Kidney (tissue), 14 donors: ENCODE measurements around the gene FGD2. TPM values are rescaled to one million over a fixed set of nuclear protein-coding genes. Genes with fewer than 3 reads are reported as not detected.
"Not testable (repeated sequence)": the region's sequence is repeated elsewhere in the genome, so short reads cannot be mapped to it uniquely, and the experiment has no call there.

Experiments used
- DNase-seq, 5 donors: peaks; one replicate each; pipeline ENCODE4 v3.0.0-alpha.2; 2013 to 2020
- FAIRE-seq: peaks from 2 replicates; lab custom pipeline; 2012; peaks lifted over from hg19 to GRCh38; lab: Jason Lieb, UNC
- H3K27ac ChIP-seq, 2 donors: one replicate each; pipeline ENCODE4 v1.7.0; 2013; ENCODE audit warnings: low read depth in 2 of 2, low read length in 2 of 2, inconsistent platforms in 1 of 2
- H3K27me3 ChIP-seq: one replicate; pipeline ENCODE4 v1.7.1; 2013; ENCODE audit warnings: low read length, inconsistent platforms; ENCODE audit not compliant: control insufficient read depth, insufficient read depth
- H3K36me3 ChIP-seq, 3 donors: one replicate each; pipeline versions ENCODE4 v1.7.0 to v1.7.1; 2013; ENCODE audit warnings: low read length in 3 of 3, control low read depth in 1 of 3, inconsistent platforms in 1 of 3; ENCODE audit not compliant: insufficient read depth in 3 of 3, control insufficient read depth in 2 of 3
- H3K4me1 ChIP-seq, 3 donors: one replicate each; pipeline versions ENCODE4 v1.7.0 to v1.7.1; 2013; ENCODE audit warnings: low read length in 3 of 3, inconsistent platforms in 1 of 3, low read depth in 1 of 3; ENCODE audit not compliant: control insufficient read depth in 2 of 3, insufficient read depth in 2 of 3
- H3K4me3 ChIP-seq, 3 donors: one replicate each; pipeline versions ENCODE4 v1.7.0 to v1.8.1; 2013; ENCODE audit warnings: low read length in 3 of 3, control low read depth in 1 of 3, inconsistent platforms in 1 of 3
- H3K9ac ChIP-seq, 3 donors: one replicate each; pipeline versions ENCODE4 v1.7.0 to v1.7.1; 2013; ENCODE audit warnings: low read length in 3 of 3, control low read depth in 1 of 3, inconsistent platforms in 1 of 3
- H3K9me3 ChIP-seq, 3 donors: one replicate each; pipeline versions ENCODE4 v1.7.0 to v1.7.1; 2013; ENCODE audit warnings: low read length in 3 of 3, control low read depth in 1 of 3, inconsistent platforms in 1 of 3; ENCODE audit not compliant: control insufficient read depth in 2 of 3, insufficient read depth in 1 of 3
- intact Hi-C: fragments of 100-400 bp; cut with DNase I; formaldehyde crosslinking; loops from one replicate; pipeline ENCODE4 v1.11.1; 2022
- polyA plus RNA-seq: library from polyadenylated mRNA; stranded (reverse); fragments of 350-450 nt; fragmentation: Illumina TruSeq; extraction: RNeasy Lipid Tissue Mini Kit (QIAGEN cat#74804); gene quantifications from one replicate; pipeline ENCODE4 v1.2.3, GENCODE V29; 2014; ENCODE audit warnings: low read depth, low replicate concordance; ENCODE audit not compliant: insufficient read depth
- total RNA-seq: library from RNA; stranded (reverse); fragmentation: NEBNext Ultra II Directional; extraction: Animal tissue kit (Norgen Biotek cat#: 25700); gene quantifications from one replicate; pipeline ENCODE4 v1.2.1, GENCODE V29; 2021
- TF ChIP-seq, protein P1 (sequence below): IDR thresholded peaks from 3 replicates; pipeline ENCODE4 v1.5.1; 2012; ENCODE audit warnings: mild to moderate bottlenecking, moderate library complexity, borderline replicate concordance; ENCODE audit not compliant: insufficient read depth; ENCODE audit errors: extremely low read depth
- donor health status: control.
- donor health status: control.
- donor health status: control.
- donor health status: control.
- donor health status: control.
- donor health status: DM: yes; HTN: yes; CAD: no.
- donor health status: Normal renal cell carcinoma (clear cell type).

Gene FGD2
- total and polyA plus RNA-seq, 2 donors from 2014 or later, result 0.97 to 49.5 TPM

DNA sequence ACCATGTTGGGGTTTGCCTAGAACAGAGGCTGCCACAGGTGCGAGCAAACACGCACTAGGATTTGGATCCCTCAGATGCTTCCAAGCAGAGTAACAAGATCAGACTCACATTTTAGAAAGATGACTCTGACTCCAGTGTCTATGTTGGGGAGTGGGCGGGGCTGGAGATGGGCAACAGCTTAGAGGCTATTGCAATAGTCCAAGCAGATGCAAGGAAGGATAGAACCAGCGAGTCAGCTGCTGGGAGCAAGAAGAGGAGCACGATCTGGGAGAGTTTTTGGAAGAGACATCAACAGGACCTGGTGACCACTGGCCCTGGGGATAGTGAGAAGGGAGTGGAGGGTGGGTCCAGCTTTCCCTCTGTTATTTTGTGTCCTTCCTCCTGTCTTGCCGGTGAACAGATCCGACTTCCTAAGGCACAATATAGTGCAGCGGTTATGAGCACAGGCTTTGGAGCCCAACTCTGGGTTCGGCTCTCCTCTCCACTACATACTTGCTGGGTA, 52.7 kb downstream of the FGD2 start:
- Histone ChIP-seq H3K9ac (no peak overlapping the region), H3K4me3 (no peak overlapping the region), H3K27me3 (no peaks in the 10 kb centered on the region), H3K36me3 (no peaks in the 10 kb centered on the region), H3K27ac (no peak overlapping the region), H3K9me3 (no peaks in the 10 kb centered on the region), H3K4me1 (peaks cover 0 to 20% (median 6%) of the 10 kb centered on the region in 3 donors)
- TF ChIP-seq, protein P1, sequence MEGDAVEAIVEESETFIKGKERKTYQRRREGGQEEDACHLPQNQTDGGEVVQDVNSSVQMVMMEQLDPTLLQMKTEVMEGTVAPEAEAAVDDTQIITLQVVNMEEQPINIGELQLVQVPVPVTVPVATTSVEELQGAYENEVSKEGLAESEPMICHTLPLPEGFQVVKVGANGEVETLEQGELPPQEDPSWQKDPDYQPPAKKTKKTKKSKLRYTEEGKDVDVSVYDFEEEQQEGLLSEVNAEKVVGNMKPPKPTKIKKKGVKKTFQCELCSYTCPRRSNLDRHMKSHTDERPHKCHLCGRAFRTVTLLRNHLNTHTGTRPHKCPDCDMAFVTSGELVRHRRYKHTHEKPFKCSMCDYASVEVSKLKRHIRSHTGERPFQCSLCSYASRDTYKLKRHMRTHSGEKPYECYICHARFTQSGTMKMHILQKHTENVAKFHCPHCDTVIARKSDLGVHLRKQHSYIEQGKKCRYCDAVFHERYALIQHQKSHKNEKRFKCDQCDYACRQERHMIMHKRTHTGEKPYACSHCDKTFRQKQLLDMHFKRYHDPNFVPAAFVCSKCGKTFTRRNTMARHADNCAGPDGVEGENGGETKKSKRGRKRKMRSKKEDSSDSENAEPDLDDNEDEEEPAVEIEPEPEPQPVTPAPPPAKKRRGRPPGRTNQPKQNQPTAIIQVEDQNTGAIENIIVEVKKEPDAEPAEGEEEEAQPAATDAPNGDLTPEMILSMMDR, result no peak
- DNase-seq (no peak), FAIRE-seq (no peak)
- intact Hi-C loops, result loop anchor here (10.0 kb wide), 1 partner anchor 117 kb away; the partner anchor contains the start of gene PIM1

DNA sequence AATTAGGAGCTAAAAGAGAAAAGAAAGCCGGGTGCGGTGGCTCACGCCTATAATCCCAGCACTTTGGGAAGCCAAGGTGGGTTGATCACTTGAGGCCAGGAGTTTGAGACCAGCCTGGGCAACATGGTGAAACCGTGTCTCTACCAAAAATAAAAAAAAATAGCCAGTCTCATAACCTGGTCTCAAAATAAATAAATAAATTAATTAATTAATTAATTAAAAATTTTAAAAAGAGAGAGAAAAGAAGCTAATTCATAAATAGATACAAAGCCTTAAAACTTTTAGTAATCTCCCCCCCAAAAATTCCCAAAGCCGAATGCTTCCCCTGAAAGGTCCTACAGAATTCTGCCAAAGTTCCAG, 53.5 kb downstream of the FGD2 start:
- not testable (repeated sequence) for H3K36me3 ChIP-seq, H3K27me3 ChIP-seq, H3K9ac ChIP-seq, H3K4me3 ChIP-seq, FAIRE-seq, H3K9me3 ChIP-seq, DNase-seq
- H3K4me1 ChIP-seq, result peaks cover 0 to 20% (median 6%) of the 10 kb centered on the region in 3 donors
- intact Hi-C loops, result loop anchor here (10.0 kb wide), 1 partner anchor 116 kb away; the partner anchor contains the start of gene PIM1
- peak overlapping the region in 1 of 2 donors; percentile 72 for H3K27ac ChIP-seq

DNA sequence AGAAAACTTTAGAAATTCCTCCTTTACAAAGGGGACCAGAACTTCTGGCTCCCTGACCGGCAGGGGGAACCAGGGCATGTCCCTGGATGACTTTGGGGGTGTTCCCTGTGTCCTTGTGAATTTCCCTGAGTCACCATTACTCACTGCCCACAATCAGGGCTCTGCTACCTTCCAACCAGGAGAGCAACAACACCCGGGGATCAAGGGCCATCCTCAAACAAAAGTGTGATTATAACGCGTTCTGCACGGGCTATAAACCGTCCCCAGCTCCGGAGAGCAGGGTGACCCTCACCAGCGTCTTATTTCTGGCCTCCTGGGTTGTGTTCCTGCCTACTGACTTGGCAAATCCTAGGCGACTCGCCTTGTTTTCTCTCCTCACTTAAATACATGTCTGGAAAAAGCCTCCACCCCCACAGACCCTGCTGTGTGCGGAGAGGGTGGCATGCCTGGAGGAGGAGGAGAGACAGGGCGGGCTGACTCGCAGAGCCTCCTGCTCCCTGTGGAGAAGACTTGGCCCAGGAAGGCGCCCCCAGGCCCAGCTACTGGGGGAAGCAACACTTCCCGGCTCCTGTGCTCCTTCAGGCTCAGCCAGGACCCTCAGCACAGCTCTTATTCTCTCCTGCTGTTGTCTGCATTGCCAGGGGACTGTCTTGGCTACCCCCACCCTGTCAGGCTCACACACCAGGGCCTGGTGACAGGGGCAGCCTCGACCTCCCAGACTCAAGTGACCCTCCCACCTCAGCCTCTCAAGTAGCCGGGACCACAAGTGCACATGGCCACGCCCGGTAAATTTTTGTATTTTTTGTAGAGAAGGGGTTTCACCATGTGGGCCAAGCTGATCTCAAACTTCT, 54.1 kb downstream of the FGD2 start:
- H3K9ac ChIP-seq, result peak overlapping the region in 1 of 3 donors; percentile 62
- no peaks in the 10 kb centered on the region for H3K9me3 ChIP-seq
- peak overlapping the region; percentile 72 to 76 for H3K27ac ChIP-seq
- intact Hi-C loops, result loop anchor here (10.0 kb wide), 1 partner anchor 115 kb away; the partner anchor contains the start of gene PIM1
- TF ChIP-seq, protein P1, result peak; percentile 58
- H3K36me3 ChIP-seq, result no peaks in the 10 kb centered on the region
- H3K4me1 ChIP-seq, result peaks cover 0 to 20% (median 6%) of the 10 kb centered on the region in 3 donors
- DNase-seq, result peak; percentile 76 to 89 (median 82)
- FAIRE-seq, result no peak
- H3K27me3 ChIP-seq, result no peaks in the 10 kb centered on the region
- no peak overlapping the region for H3K4me3 ChIP-seq

DNA sequence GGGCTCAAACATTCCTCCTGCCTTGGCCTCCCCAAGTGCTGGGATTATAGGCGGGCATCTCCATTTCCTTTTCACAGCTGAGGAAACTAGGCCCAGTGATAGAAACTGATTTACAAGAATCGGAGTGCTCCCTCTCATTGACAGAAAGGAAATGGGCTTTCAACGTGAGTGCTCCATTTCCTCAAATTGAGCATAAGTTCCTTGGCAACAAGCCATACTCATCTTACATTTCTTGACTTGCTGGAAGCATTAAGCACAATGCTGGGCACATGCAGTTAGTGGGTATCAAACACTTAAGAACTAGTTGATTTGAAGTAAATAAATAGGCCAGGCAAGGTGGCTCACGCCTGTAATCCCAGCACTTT, 54.7 kb downstream of the FGD2 start:
- Histone ChIP-seq H3K4me3 (no peak overlapping the region), H3K36me3 (no peaks in the 10 kb centered on the region), H3K4me1 (peaks cover 0 to 20% (median 6%) of the 10 kb centered on the region in 3 donors), H3K9me3 (no peaks in the 10 kb centered on the region), H3K27me3 (no peaks in the 10 kb centered on the region), H3K27ac (peak overlapping the region; percentile 26 to 72), H3K9ac (peak overlapping the region in 1 of 3 donors; percentile 62)
- no peak for DNase-seq
- TF ChIP-seq, protein P1, result no peak
- intact Hi-C loops, result no loop called here
- FAIRE-seq, result no peak
